GM19455 (cell line): Measurements from ENCODE around the gene FBXO38.

ENCODE experiments used
- ATAC-seq: cut with Tn5 transposase; IDR thresholded peaks from one replicate; pipeline ENCODE4 v1.9.1; 2021; ENCODE audit not compliant: unreplicated experiment

Gene FBXO38

DNA sequence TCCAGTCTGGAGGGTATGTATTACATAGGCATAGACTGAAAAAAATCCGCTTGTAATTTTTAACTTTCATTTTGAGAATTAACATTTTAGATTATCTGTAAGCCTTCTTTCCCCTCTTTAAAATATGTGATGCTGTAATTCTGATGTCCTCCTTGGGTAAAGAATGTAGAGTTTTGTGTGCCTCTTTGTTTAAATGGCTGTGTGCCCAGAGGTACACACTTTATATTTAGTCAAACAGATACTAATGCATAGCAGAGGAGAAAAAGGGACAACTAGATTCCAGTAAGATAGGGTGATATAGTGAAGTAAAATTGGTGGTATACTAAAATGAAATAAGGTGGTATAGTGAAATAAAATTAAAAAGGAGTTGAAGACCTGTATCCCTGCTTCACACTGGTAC is 1.3 kb downstream of the FBXO38 start:
- no peak for ATAC-seq

DNA sequence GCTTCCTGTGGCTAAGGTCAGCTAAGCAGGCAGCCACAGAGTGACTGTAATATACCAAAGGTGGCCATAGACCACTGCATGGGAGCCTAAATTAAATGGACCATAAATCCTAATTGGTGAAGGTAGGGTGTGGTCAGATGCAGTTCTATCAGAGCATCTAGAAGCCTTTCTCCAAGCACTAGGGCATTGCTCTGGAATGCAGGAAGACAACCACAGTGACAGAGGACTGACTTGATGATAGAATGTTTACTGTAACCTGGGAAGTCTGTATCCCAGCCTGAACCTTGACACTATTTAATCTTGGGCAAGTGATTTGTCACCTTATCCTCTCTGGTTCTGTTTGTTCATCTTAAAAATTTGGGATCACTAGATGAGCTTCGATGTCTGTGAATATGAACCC is 2.3 kb downstream of the FBXO38 start:
- no peak for ATAC-seq

DNA sequence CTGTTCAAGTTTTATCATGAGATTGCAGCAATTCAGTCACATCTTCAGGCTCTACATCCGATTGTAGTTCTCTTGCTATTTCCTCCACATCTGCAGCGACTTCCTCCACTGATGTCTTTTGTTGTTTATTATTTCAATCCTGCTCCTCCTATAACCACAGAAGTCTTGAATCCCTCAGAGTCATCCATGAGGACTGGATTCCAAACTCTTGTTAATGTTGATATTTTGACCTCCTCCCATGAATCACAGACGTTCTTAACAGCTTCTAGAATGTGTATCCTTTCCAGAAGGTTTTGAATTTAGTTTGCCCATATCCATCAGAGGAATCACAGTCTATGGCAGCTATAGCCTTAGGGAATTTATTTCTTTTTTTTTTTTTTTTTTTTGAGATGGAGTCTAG is 3.6 kb downstream of the FBXO38 start:
- no peak for ATAC-seq

DNA sequence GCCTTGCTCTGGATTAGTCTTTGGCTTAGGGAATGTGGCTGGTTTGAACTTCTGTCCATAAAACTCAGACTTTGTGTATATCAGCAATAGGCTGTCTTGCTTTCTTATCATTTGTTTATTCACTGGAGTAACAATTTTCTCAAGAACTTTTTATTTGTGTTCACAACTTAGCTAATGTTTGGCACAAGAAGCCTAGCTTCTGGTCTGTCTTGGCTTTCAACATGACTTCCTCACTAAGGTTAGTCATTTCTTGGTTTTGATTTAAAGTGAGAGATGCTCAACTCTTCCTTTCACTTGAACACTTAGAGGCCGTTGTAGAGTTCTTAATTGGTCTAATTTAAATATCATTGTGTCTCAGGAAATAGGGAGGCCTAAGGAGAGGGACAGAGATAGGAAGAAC is 4.9 kb downstream of the FBXO38 start:
- ATAC-seq, result no peak

DNA sequence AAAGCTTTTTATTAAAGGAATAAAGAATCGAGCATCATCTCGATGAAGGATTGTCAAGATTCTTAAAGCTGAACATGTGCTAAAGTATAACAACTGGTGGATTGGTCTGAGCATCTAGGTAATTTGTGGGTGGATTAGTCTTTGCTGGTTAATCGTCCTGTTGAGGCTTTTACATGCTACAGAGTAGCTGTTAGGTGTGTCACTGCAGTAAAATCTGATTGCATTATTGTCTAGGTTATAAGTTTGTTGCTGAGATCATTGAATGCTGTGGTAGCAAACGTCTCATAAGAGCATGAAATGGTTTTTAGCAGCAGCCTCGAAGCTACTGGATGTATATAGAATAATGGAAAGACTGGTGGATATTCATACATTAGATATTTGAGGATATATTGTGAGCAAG is 7.2 kb downstream of the FBXO38 start:
- ATAC-seq, result no peak

DNA sequence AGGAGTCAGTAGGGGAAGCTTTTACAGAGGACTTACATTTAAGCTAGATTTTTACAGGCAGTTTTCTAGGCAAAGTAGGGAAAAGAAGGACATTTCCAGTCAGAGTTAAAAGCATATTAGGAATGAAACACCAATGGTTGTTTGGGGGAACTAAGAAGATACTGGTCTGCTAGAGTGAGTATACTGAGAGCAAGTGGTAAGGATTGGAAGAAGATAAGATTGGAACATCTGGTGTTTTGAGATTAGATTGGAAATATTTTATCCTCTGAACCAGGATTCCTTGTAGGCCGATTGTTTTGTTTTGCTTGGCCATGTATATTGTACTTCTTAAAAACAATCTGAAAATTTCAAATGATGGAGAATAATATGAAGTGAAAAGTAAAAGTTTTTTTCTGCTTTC is 7.7 kb downstream of the FBXO38 start:
- no peak for ATAC-seq

DNA sequence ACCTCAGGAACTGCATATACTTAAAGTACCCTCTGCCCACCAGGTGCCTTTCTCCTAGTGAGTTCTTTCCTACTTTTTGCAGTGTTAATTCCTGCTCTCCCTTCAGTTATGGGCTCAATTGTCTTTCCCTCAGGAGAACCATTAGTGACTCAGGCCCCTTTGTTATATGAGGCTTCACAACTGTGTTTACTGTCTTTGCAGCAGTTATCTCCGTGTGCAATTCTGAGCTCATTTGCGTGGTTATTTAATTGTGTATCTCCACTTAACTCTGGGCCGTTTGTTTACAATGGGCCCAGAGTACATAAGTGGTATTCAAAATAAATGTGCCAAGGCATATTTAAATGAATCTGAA is 9.6 kb downstream of the FBXO38 start:
- ATAC-seq, result no peak

DNA sequence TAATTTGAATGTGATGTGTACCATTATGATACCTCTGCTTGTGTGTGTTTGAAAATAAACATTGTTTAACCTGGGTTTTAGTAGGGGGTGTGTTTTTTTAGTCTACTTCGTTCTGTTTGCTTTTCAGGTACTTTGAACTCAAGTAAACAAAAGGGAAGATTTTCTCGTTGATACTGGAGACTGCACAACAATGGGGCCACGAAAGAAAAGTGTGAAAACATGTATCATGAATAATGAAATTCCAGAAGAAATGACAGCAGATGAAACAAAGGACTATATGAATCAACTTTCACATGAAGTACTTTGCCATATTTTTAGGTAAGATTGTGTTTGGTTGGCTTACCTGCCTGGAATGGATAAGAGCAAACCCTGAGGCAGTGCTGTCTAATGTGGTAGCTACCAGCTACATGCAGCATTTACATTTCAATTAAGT is 10.8 kb downstream of the FBXO38 start:
- ATAC-seq, result no peak

DNA sequence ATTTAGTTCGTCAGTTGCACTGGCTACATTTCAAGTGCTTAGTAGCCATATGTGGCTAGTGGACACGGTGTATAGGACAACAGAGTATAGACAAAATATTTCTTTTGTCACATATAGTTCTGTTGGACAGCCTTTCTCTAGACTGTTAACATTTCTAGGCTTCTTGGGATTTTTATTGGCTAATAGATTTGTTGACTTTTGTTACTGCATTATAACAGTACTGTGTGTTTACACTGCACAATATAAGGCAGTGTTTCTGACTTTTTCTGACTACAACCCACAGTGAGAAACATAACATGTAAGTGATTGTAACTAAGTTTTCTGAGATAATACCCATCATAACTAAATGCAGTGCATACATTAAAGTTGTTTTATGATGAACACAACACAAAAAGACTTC is 11.3 kb downstream of the FBXO38 start:
- ATAC-seq, result no peak

DNA sequence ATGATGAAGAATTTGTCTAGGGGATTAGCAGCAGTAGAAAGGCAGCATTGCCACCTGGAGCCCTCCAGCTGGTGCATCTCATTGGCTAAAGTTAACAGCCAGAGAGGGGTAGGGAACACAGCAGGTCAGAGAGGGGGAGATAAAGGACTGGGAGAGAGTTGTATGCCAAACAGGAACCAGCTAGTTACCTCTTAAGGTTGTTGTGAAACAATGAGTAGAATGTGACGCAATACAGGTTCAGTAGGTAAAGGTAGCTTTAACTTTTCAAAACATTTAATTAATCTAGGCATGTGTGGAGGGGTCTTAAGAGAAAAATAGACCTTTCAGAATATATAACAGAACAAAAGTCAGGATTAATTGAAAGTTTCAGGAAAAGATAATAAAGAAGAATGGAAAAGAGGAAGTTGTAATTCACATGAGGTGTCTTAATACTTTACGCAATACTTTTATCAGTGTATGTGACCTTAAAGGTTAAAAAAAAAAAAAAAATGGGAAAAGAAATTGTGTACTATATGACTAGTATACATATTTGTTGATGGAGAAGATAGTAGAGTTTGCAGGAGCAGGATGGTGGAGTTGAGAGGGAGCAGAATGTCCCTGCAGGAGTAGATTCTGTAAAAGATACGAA is 14.3 kb downstream of the FBXO38 start:
- ATAC-seq, result no peak

DNA sequence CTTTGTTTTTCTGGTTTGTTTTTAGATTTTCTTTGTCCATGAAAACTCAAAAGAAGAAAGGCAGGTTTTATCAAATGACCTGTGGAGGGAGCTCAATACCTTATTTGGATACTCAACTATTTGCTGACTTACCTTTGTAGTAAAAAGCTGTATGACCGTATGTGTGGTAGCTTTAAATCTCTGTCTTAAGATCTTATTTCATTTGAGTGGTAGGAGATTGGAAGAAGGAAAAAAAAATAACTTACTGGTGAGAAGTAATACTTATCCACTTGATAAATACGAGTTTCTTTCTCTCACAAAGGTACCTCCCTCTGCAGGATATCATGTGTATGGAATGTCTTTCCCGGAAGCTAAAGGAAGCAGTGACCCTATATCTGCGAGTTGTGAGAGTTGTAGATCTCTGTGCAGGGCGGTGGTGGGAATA is 15.0 kb downstream of the FBXO38 start:
- no peak for ATAC-seq

DNA sequence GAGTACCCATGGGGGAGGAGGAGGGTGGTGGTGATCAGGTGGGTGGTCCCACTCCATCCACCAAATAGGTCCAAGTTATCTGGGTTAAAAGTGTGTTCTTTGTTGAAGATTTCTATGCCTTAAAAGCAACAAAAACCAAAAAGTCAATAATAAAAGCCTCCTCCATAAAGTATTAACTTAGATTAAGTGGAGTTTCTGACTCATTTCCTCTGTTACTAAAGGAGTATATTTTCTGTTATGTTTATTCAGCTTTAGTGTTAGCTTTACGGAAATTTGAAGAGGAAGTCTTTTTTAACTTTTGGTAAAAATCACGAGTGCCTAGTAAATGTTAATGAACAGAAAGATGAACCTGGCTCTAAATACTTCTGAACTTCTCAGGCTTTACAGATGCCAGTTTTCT is 17.8 kb downstream of the FBXO38 start:
- ATAC-seq, result no peak

DNA sequence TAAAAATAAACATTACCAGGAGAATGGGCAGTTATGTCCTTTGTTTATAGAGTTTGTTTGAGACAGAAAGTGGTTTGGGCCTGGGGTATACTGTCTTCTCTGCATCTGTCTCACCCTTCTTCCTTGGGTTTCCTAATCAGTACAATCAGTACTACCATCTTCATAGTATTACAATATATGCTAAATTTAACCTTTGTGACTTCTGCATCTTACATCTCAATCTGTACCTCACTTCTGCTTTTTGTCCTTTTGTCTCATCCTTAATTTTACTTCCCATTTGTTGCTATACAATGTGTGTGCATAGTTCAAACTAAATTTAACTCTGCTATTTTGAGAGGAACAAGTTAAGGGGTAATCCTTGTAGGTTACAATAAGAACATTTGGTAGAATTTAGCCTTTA is 19.6 kb downstream of the FBXO38 start:
- ATAC-seq, result no peak

DNA sequence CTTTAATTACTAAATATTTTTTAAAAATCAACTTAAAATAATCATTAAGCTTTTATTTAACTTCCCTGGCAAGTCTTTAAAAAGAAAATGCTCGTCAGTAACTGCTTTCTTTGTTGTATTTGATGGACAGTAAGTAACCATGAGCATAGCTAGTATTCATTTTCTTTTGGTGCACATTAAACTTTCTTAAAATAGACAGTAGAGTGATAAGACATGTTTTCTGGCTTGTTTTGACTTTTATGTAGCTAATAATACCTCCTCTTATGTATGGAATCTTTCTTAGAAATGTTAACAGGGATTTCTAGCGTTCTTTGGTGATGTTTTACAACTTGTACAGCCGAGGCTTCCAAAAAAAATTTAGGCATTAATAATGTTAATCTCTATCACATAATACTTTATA is 22.6 kb downstream of the FBXO38 start:
- no peak for ATAC-seq

DNA sequence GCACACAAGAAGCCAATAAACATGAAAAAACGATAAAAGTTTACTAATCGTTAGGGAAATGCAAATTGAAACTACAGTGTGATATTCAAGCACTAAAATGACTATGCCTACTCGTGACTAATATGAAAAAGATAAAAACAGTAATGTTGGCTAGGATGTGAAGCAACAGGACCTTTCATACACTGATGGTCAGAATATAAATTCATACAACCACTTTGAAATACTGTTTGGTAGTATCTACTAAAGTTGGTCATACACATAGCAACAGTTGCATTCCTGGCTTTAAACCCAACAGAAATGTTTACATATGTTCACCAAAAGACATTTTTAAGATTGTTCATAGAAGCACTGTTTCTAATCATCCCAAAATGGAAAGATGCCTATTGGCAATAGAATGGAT is 24.3 kb downstream of the FBXO38 start:
- no peak for ATAC-seq

DNA sequence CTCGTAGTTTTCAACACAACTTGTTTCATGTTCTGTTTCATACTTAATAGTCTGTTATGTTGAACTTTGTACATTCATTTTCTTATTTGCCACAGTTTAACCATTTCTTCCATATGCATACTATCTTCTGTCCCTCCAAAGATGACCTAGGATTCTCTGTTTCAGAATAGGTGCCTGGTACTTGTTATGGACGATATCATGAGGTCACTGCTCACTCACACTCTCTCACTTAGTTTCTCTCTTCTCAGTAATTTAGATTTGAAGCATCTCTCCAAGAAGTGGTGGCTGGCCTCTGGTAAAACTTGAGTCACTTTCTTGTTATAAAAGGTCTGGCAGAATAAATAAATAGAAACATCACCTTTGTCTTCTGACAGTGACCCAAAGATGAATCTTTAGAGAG is 28.4 kb downstream of the FBXO38 start:
- no peak for ATAC-seq

DNA sequence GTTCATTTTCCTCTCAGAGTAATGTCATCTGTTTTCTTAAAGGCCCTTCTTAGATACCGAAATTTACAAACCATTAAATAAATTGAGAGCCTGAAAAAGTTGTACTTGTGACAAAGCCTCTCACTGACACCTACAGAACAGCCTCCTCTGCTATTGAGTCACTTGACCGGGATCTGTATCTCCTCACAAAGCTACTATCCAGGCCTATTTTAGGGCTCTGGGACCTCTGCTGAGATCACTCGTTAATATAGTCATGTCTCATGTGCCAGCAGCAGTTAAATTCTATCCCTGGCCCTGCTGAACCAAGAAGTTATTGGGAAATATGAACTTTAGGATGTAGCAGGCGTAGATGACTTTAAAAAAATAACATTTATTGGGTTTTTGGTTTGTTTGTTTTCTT is 31.1 kb downstream of the FBXO38 start:
- no peak for ATAC-seq

DNA sequence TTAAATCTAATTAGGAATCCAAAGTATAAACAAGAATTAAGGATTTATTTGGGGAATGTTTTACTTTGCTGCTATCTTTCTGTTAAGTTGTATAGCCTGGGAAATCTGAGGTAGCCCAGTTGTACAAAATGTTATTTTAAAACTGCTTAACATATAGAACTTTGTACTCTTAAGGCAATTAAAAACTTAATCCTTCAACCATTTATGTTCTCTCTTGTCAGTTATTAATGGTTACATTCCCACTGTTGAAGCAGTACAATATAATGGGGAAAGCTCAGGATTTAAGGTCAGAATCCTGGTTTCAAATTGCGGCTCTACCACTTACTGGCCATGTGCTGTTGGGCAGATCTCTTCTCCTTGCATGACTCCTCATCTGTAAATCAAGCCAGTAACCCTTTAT is 32.7 kb downstream of the FBXO38 start:
- ATAC-seq, result no peak

DNA sequence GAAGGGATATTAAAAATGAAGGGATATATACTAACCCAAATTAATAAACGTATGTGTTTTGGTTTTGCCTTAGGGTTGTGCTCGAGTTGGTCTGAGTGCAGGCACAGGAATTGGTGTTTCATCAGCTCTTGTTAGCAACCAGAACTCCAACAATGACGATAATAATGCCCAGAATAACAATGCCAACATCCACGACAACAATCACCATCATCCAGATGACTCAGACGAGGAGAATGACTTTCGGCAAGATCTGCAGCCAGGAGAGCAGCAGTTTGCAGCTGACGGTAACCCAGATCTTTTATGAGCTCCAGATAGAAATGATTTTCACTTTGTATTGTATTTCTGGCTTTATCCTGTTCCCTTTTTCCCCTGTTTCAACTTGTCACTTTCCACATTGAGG is 33.2 kb downstream of the FBXO38 start:
- no peak for ATAC-seq

DNA sequence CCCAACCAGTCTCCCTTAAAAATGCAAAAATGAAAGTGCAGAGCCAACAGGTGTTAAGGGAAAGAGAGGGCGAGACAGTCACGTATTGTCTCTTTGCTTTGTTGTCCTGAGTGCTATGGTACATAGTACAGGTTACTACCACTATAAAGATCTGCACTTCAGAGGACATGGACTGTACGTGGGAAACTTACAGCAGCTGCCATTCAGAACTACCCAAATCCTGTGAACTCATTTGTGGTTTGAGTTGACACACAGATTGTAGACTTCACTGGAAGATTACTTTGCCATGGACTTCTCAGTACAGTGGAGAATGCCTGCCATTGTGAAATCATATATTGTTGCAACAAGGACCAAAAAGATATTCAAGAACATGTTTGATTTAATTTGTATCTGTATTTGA is 34.8 kb downstream of the FBXO38 start:
- ATAC-seq, result no peak

DNA sequence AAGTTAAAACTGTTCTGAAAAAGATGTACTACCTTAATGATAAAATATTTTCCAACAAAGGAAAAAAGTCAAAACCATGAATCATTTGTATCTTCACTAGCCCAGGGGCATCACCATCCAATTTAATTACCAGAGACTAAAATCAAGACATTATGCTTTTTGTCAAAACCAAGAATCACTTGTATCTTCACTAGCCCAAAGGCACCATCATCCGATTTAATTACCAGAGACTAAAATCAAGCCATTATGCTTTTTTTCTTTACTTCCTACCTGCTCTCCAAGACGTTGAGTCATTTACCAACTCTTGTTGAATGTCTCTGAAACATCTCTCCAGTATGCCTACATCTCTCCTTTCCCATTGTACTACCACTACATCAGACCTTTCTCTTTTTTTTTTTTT is 37.9 kb downstream of the FBXO38 start:
- ATAC-seq, result no peak

DNA sequence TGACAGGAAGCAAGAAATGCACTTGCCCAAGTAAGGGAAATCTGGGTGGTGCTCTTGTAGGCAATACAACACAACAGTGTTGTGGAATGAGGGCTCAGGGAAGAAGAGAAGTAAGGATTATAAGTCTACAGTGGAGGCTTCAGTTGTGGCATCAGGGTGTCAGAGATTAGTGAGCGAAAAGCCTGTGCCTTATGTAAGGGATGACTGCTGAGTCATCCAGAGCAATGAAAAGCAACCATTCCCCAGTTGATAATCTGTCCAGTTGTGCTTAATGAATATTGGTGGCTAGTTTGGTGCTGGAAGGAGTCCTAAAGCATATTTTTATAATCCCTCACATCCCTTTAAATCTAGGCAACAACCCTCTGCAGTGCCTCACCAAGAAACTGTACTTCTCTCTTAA is 42.0 kb downstream of the FBXO38 start:
- ATAC-seq, result no peak

DNA sequence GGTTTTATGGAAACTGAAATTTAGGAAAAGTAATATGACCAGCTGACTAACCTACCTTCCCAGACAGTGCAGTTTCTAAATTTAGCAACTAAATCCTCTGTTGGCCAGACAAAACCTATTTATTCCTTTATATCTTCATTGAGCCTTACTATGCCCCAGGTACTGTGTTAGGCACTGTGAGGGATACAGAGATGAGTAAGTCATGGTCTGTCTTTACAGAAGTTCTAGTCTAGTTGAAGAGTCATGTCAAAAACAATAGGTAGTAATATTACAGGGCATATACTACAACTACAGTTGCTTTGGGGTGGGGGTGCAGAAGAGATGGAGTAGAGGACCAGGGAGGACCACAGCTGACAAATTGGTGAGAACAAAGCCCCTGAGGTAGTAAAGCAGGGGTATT is 42.8 kb downstream of the FBXO38 start:
- ATAC-seq, result no peak
